Activated CD4-positive, alpha-beta T cell treated with anti-CD3 and anti-CD28 coated beads, Interleukin-2, Interleukin-4, amounts not matched to agents 100 ng/mL and 50 ng/mL, durations not matched to agents 16 hours and 8 hours (primary cell): ENCODE data around the gene RBM38.
"Not testable (repeated sequence)": the region's sequence is repeated elsewhere in the genome, so short reads cannot be mapped to it uniquely, and the experiment has no call there.

Experiments
- DNase-seq: peaks from one replicate; pipeline ENCODE4 v3.0.0-alpha.2; 2020; ENCODE audit warnings: low spot score

Gene RBM38

DNA sequence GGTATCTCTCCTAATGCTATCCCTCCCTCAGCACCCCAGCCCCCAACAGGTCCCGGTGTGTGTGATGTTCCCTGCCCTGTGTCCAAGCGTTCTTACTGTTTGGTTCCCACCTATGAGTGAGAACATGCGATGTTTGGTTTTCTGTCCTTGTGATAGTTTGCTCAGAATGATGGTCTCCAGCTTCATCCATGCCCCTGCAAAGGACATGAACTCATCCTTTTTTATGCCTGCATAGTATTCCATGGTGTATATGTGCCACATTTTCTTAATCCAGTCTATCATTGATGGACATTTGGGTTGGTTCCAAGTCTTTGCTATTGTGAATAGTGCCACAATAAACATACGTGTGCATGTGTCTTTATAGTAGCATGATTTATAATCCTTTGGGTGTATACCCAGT is 28.3 kb downstream of the RBM38 start:
- not testable (repeated sequence) for DNase-seq

DNA sequence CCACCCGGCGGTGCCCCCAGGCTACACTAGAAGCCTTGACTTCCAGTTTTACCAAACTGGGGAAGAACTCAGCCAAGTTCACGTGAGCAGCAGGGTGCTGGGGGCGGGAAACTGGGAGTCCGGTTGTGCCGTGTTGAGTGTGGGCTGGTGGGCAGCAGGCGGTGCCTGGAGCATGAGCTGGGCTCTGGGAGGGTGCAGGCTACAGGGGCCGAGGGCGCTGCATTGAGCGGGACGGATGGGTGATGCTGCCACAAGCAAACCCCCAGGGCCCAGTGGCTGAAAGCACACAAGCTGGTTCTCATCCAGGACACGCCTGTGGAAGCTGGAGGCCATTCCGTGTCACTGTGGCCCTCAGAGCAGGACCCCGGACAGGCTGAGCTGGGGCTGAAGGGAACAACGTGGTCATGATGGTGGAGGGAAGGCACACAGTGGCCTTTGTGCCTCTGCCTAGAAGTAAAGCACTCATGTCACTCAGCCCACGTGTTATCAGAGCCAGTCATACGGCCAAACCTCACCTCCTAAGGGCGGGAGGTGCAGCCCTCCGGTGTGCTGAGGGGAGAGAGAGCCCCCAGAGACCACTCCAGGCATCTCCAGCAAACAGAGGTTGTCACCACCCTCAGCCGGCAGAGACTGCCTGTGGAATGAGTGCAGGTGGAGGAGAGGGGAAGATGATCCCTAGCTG is 29.5 kb downstream of the RBM38 start:
- no peak for DNase-seq

DNA sequence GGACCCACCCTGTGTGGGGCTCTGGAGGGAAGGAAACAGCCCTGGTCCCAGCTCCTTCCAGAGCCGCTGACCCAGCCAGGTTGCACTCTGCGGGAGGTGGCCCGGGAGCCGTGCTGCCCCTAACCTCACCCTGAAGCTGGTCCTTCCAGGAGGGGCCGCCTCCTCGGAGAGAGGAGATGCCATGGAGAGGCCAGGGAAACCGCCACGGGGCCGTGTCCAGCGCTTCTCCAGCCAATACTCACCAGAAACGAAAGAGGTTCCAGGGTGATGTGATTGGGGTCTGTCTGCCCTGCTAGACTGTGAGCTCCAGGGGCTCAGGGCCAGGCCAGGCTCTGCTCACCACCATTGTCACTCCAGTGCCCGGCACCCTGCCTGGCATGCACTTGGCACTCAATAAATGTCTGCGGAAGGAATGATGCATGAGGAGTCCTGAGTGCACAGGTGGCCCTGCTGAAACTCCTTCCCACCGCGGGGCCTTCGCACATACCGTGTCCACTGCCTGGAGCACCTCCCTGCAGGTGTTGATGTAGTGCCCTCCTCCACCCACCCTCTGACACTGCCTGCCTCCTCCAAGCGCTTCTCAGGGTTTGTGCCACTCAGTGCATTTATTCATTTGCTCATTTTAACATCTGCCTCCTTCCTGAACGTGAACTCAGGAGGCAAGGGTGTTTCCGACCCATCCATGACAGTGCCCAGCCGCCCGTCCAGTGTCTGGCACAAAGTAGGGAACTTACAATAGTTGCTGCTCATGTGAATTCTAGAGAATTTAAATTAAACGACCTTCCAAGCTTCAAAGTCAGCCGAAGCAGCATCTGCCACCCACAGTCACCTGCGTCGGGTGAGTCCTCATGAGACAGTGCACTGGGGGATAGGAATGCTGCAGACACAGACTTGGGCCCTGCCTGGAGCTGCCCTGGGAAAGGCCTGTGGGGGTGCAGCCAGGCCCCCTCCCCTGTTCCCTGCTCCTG is 30.3 kb downstream of the RBM38 start:
- no peak for DNase-seq

DNA sequence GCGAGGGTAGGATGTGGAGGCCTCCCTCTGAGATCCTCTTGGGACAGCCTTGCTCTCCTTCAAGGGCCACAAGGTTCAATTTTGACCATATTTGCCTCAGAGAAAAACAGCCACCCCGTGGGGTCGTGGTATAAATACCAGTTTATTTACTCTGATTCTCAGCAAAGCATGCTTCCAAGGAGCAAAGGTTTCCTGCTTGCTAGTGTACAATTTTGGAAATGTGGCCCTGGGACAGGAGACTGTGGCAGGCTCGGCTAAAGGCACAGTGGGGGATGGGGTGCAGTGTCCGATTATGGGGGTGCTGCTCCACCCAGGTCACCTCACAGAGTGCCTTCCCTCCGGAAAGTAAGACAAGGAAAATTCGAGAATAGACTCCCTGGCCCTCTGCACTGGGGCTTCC is 31.1 kb downstream of the RBM38 start:
- no peak for DNase-seq

DNA sequence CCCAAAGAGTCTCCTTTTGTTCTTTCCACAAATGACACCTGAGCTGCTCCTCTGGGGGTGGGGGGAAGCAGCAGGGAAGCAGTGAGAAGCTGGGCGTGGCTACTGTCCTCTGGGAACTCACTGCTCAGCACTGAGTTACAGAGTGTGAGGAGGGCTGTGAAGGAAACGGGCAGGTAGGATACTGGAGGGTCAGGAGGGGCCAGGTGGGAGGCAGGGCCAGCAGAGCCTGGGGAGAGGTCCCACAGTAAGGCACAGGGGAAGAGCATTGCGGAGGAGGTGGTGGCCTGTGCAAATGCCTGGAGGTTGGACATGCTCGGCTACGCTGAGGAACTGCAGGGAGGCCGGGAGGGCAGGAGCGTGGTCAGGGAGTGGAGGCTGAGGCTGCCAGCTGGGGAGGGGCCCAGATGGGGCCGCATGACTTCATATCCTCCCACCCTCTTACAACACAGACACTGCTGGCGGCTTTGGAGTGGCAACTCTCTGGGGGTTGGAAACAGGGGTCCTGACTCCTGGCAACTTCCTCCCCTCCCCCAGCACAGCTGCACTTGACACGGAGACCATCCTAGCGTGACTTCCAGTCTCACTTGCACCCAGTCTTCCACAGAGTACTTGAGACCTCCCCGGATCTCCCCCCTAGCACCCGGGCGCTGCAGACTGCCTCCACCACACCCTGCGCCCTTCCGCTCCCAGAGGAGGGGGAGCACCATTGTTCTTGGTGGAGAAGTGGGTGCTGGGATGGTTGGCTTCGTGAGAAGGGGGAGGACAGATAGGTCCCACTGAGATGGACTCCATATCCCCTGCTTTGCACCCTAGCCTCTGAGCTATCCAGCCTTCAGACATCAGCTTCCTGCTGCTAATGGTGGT is 34.2 kb downstream of the RBM38 start:
- DNase-seq = no peak

DNA sequence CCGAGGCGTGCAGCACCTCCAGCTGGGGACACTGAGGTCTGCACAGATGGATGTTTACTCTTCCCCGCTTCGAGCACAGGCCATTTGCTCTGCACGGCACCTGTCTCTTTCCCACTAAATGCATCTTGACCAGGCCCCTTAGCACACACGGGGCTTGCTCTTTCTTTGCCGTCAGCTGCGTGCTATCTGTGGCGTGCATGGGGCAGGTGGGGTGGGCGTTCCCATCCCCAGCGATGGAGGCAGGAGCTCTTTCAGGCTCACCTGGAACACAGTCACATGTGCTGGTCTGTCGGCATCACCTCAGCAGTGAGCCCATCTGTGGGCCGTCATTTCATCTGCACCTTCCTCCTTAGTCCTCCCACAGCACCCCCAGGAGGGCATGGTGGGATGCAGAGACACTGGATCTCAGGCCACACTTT is 35.1 kb downstream of the RBM38 start:
- DNase-seq = no peak

DNA sequence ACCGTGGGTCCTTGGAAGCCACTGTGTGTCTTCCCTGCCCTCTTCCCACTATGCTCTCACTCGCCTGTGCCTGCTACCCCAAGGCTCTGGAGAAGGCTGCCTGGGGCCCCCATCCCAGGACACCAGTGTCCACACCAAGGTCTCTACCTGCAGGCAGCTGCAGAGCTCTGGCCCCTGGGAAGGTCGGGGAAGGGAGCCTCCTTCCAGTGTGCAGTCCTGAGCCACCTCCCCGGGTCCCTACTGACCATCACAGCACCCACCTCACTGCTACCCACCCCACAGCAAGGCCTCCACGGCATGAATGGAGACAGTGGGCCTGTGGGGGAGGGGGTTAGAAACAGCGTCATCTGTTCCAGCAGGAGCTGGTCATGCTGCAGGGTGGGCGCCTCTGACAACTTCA is 35.6 kb downstream of the RBM38 start:
- DNase-seq = no peak

DNA sequence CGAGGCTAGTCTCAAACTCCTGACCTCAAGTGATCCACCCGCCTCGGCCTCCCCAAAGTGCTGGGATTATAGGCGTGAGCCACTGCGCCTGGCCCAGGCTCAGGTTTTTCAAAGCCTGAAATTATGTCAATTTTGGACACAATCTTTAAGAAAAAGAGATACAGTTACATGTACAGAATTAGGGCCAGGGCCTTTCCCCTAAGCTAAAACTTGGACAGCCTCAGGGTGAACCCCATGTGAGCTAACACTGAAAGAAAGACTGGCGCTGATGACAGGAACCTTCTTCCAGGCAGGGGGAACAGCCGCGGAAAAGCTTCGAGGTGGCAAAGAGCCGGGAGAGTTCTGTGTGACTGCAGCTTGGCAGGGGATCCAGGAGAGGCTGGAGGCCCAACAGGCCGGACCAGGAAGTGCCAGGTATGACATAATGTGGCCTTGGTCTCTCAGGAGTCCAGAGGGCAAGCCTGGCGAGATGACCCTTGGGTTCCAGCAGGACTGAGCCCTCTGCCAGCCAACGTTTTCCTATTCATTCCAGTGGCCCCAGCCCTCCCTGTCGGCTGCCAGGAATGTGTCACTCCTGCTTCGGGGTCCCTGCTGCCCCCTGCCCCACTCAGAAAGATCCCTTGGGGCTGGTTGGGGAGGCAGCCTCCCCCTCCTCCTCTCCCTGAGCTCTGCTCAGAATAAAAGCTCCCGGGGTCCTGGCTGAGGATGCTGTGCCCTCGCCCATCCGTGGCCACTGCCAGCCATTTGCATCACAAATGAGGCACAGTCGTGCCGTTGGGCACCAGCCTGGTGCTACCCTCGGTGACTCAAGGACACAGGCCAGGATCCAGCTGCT is 37.3 kb downstream of the RBM38 start:
- DNase-seq = no peak

DNA sequence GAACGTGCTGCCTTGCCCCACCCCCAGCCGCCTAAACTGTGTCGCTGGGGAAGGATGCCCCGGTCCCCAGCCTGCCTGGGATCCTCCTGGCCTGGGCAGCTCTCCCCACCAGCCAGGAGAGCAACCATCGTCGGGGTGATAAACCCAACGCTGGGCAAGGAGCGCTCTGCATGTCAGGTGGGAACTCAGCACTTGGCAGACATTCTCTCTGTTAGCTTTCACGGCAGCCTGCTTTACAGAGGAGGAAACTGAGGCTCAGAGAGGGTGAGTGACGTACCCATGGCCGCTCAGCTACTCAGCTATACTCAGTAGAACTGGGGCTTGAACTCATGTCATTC is 37.9 kb downstream of the RBM38 start:
- no peak for DNase-seq

DNA sequence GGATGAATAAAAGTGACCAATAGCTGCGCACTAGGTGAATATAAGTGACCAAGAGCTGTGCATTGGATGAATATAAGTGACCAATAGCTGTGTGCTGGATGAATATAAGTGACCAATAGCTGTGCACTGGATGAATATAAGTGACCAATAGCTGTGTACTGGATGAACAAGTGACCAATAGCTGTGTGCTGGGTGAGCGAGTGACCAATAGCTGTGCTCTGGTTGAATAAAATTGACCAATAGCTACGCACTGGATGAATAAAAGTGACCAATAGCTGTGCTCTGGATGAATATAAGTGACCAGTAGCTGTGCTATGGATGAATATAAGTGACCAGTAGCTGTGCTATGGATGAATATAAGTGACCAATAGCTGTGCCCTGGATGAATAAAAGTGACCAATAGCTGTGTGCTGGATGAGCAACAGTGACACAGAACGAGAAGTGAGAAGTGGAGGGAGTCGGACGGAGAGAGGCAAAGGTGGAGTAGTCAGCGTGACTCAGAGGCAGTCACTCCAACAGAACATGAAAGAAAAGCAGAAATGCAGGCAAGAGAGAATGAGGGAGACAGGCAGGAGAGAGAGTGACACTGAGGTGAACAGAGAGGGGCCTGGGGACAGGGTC is 38.5 kb downstream of the RBM38 start:
- no peak for DNase-seq

DNA sequence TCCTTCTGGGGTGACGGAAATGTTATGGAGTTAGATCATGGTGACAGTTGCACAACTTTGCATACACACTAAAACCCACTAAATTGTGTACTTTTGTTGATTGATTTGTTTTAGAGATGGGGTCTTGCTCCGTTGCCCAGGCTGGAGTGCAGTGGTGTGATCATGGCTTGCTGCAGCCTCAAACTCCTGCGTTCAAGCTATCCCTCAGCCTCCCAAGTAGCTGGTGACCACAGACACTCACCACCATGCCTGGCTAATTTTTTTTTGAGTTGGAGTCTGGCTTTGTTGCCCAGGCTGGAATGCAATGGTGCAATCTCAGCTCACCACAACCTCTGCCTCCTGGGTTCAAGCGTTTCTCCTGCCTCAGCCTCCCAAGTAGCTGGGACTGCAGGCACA is 39.0 kb downstream of the RBM38 start:
- DNase-seq = not testable (repeated sequence)

DNA sequence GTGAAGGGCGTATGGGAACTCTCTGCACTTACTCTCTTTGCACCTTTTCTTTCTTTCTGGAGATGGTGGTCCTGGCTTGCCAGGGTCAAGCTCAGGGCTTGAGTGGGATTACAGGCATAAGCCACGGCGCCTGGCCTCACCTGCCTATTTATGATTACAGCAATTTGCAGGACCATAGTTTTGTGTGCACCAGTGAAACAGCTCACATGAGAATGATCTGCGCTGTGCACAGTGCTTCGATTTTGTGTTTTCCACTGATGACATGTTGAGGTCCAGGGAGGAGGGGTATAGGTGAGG is 40.3 kb downstream of the RBM38 start:
- no peak for DNase-seq

DNA sequence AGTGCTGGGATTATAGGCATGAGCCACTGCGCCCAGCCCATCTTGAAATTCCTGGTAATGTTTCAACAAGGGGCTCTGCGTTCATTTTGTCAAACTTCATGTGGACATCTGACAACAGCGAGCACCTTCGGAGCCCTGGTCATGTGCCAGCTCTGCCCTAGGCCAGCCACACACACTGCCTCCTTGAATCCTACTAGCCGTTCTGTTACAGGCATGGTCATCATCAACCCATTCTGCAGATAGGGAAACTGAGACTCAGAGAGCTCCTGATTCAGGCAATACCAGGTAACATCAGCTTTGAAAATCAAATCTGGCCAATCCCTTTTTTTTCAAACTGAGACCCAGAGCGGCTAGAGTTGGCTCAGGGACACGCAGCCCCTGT is 41.3 kb downstream of the RBM38 start:
- DNase-seq = no peak

DNA sequence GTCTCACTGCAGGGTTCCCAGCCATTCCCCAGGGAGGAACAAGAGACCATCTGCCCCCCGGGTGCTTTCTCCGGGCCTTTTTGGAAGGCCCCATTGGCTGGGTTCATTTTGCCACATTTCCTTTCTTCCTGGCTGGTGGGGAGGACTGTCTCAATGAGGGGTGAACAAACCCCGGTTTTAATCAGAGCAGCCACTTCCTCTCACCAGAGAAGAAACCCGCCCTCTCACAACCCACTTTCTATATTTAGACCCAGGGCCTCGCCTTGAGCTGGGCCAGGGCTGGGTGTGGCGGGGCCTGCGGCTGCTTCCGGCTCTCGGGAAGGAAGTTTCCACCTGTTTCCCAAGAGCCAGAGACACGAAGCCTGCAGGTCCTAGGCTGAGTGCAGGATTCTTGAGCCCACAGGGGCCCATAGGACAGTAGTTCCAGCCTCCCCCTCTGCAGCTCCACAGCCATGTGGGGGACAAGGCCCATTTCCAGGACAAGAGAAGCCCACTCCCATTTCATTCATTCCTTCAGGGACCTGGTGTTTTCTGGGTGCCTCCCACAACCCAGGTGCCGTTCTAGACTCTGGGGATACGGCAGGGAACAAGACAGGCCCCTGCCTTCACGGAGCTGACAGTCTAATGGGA is 41.8 kb downstream of the RBM38 start:
- peak; percentile 81 for DNase-seq

DNA sequence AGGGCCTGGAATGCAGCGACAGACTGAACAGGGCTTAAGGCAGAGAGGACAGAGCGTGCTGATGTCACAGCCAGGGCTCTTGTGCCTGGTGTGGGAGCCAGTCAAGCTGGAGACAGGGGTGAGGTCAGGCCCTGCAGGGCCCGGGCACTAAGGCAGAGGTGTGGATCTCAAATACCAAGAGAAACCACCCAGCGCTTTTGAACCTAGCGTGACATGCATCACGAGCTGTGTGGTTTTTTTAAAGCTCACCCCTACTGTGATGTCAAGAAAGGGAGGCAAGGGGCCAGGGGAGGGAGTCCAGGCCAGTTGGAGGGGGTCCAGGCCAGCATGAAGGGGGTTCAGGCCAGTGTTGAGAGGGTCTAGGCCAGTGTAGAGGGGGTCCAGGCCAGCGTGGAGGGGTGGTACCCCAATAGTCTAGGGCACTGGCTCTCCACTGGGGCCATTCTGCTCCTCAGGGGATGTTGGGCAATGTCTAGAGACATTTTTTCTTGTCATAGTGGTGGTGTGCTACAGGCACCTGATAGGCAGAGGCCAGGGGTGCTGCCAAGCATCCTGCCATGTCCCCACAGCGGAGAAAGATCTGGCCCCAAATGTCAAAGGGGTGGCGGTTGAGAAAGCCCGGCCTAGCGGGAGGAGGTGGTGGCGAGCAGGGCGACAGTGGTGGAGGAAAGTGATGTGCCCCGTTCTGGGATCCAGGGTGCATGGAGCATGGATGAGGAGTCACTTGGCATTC is 42.6 kb downstream of the RBM38 start:
- DNase-seq = no peak

DNA sequence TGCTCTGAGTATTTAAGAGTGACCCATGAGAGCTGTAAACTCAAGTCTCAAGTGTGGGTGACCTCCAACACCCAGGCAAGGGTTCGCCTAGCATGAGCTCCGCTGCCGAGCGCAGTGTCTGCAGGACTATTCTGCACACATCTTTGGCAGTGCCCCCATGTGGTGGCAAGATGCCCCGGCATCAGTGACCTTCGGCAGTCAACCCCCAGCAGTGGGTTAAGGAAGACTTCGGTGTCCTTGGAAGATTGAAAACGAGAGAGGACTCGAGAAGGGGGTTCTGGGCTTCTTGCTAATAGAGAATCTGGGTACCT is 43.1 kb downstream of the RBM38 start:
- DNase-seq = no peak

DNA sequence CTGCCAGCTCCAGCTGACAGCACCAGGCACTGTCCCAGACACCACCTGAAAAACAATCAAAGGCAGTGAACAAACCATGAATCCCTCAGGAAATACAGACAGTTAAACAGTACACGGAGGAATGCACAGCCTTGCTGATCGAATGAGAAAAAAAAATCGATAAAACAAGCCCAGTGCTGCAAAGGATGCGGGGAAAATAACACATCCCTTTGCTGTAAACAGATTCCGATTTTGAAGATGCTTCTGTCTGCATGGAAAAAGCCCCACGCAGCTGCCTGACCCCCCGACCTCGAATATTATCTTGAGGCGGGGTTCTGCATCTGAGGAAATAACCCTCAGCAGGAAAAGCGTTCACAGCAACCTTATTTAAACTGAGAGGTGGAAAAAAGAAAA is 43.9 kb downstream of the RBM38 start:
- DNase-seq = no peak

DNA sequence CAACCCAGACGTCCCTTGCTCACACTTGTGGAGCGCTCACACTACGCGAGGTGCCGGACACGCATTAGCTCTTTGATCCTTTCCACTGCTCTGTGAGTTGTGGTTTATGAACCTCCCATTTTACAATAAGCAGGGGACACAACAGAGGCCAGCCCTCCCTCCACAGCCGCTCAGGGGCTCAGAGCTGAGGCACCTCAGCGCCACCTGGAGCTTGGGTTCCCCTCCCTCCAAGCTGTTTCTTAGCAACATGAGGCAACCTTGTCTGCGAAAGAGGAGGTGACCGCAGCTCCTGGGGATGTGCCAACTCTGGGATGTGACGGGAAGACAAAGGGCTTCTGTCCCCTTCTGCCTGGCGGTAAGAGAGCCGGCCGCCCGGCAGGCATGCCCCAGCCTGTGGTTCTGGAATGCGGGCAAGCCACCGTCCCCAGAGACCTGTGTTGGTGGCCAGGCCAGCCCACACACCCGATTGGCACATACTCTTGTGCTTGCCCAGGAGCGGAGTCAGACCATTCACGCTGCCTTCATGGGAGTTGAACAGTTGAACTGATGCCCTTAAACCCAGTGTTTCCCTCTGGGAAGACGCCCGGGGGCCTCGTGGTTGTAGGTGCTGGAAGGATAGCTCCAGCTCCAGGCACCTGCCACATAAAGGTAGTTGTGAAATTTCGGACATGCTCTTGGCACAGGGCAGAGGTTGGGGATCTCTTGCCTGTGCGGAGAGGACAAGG is 44.5 kb downstream of the RBM38 start:
- DNase-seq = no peak

DNA sequence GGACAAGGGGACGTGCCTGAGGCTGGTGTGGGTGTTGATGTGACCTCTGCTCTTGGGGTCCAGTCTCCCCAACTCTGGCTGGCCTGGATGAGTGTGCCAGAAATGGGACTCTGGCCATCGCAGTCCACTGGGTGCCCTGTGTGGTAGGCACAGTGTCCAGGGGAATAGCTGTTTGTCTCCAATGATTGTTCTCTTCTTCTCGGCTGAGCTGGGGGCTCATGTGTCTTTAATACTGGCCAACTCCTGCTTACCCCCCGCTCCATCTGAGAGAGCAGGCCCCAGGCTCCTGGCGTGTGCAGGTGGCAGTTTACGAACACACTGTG is 45.0 kb downstream of the RBM38 start:
- DNase-seq = no peak

DNA sequence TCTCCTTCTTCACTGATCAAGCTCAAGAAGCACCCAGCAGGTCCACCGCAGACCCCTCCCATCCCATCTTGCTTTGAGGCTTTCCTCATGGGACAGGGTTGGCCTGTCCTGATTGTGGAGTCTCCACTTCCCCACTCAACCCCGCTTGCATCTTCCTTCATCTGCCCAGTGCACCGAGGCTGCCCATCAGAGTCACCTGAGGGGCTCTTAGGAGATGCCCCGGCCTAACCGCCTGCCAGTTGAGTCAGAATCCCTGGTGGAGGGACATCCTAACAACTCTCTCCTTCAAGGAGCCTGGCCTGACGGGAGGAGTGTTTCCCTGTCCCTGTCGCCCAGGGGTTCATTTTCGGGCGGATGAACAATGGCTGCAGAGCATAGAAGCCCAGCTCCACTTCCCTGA is 46.1 kb downstream of the RBM38 start:
- no peak for DNase-seq
